Bone marrow (tissue), 2 donors: ENCODE measurements around the gene PRTN3.
"Not testable (repeated sequence)": the region's sequence is repeated elsewhere in the genome, so short reads cannot be mapped to it uniquely, and the experiment has no call there.

ENCODE experiments used
- DNase-seq, 2 donors: peaks; one replicate each; lab custom pipeline; 2025; lab: John Stamatoyannopoulos, UW

The PRTN3 gene

DNA sequence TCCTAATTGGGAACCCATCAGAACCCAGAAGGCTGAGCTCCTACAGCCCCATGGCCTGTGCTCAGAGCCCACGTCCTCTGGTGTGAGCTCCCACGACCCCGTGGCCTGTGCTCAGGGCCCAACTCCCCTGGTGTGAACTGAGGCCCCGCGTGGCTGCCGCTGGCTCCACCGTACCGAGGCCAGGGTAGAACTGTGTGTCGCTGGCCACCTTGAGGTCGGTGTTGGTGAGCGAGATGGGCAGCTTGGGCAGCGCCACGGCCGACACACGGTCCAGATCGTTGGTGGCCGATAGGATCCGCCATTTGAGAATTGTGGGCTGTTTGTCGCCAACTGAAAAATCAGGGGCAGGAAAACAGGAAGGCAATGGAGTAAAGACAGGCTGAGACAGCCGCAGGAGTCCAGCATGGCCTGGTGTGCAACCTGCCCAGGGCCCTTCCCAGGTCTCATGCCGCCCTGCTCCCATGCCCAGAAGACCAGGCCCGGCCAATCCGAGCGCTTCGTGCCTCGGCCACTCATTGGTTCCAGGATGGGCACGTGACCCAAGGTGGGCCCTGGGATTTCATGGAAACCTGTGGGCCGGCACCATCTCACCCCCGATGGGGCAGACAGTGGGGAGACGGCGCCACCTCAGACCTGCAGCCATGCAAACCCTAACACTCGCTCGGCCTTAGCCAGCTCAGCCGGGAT, 40.7 kb downstream of the PRTN3 start:
- DNase-seq = no peak

DNA sequence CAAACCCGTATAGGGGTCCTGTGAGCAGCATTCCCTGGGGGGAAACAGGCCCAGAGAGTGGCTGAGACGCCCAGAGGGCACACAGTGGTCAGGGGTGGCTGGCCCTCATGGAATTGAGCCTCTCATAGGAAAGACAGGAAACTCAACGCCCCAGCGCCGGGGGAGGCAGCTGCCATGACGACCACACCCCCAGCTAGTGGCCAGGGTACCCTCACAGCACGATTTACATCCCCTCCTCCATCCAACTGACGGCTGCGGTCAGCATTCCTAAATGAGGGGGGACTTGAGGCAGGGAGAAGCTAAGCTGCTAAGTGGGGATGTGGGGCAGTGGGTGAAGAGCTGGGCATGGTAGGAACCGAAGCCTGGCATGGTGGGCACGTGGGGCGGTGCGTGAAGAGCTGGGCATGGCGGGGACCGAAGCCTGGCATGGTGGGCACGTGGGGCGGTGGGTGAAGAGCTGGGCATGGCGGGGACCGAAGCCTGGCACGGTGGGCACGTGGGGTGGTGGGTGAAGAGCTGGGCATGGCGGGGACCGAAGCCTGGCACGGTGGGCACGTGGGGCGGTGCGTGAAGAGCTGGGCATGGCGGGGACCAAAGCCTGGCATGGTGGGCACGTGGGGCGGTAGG, 42.2 kb downstream of the PRTN3 start:
- no peak for DNase-seq

DNA sequence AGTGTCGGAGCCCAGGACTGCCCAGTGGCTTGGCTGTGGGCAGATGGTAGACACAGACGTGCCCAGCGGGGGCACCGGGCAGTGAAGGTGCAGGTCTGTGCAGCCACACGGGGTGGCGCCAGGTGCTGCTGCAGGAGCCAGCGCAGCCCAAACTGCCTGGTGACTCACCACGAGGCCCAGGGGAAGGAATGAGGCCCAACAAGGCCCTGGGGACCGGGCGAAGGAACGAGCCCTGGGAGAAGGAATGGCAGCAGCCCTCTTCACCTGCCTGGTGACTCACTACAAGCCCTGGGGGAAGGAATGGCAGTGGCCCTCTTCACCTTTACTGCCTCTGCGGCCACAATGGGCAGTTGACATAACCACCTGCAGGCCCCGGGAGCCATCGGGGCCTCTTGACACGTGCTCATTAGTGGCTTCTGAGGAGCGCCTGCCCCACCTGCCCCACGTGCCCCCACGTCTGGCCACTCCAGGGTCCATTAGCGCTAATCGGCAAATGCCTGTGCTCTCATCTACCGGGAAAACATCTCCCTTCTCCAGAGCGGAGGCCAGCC, 42.9 kb downstream of the PRTN3 start:
- no peak for DNase-seq

DNA sequence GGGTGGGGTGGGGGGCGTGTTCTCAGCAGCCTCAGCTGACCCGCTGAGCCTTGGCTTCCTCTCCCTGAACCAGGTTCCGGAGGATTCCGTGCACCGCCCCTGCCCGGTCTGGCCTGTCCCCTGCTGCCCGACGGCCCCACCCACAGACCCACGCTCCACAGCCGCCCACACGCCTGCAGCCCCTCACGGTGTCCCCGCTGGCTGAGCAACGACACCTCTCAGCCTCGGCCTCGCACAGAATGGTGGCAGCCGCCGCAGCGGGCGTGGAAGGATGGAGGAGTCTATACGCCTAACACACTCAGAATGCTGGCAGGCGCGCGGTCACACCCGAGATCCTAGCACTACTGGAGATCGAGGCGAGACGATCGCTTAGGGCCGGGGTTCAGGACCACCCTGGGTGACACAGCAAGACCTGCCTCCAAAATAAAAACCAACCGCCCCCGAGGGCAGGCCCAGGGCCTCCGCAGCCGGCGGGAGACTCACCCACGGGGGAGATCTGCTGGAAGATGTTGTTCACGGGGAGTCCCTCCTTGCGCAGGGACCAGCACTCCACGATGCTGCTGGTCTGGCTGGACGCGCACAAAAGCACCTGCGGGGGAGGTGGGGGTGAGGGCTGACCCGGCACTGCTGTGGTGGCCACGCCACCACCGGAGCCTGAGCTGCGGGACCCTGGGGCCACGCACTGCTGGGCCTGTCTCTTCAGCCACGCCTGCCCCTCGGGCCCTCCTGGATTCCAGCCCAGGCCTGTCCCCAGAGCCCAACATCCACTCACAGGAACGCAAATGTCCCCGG, 43.8 kb downstream of the PRTN3 start:
- no peak for DNase-seq

DNA sequence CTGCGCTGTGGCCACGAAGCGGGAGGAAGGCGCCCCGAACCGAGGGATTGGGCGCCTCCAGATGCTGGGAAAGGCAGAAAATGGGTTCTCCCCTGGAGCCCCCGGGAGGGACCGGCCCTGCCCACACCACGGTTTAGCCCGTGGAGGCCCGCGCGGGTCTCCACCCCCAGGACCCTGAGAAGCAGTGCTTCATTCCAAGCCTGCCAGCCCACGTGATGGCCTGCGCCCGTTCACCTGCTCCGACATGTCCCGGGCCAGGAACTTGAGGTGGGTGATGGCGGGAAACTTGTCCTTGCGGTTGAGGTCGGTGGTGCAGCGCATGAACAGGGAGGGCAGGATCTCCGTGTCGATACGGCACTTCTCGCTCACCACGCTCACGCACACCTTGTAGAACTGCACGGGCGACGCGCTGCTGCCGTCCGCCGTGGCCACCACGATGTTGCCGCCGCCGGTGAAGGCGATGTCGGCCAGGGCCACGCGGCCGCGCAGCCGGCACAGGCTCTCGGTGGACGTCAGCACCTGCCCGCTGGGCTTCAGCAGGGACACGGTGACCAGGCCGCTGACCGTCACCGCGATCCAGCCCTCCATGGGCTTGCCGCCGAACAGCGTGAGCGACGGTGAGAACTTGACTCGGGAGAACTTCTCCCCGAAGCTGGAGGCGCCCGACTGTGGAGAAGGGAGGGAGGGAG, 44.9 kb downstream of the PRTN3 start:
- DNase-seq = no peak

DNA sequence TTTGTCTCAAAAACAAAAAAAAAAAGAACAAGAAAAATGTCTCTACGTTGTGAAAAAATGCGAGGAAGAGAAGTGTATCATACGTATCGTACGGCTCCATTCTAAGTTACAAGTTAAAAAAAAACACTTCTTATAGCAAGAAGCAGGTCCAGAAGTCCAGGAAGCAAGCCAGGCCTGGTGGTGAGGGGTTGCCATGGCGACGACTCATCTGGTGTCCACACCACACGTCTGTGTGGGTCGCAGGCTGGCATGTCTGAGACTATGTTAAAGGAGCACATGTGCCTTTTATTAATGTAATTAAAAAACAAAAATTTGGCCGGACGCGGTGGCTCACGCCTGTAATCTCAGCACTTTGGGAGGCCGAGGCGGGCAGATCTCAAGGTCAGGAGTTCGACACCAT, 46.3 kb downstream of the PRTN3 start:
- no peak for DNase-seq

DNA sequence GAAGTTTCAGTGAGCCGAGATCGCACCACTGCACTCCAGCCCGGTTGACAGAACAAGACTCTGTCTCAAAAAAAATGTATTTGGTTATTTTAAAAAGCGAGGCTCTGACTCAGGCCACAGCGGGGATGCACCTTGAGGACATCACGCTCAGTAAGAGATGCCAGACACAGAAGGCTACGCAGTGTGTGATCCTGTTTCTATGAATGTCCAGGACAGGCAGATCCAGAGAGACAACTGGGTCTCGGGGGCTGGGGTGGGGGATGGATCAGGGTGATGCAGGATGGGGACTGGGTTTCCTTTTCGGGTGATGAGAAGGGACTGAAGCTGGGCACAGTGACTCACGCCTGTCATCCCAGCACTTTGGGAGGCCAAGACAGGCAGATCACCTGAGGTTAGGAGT, 46.8 kb downstream of the PRTN3 start:
- DNase-seq = no peak

DNA sequence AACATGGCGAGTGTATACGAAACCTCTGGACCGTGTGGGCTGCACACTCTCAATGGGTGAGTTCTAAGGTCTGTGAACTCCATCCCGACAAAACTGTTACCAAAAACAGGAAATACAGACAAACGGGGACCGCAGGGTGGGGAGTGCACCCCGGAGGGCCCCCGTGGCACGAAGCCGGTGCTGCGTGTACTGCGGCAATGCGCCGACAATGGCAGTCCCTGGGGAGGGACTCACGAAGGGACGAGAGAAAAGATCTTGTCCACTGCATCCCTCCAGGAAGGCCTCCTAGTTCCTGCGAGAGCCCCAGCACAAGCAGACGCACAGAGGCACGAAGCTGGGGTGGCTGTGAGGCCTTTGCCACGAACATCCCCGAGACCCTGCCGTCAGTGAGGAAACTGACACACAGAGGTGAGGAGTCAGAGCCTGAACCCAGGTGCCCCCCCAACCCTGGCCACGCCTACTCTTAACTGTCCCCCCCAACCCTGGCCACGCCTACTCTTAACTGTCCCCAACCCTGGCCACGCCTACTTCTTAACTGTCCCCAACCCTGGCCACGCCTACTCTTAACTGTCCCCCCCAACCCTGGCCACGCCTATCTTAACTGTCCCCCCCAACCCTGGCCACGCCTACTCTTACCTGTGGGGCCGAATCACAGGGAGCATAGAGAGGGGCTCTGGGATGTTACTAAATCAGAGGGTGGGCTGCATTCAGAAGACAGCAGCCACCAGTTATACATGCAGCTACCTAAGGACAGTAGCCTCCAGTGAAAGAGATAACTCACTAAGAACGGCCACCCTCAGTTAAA, 48.0 kb downstream of the PRTN3 start:
- no peak for DNase-seq

DNA sequence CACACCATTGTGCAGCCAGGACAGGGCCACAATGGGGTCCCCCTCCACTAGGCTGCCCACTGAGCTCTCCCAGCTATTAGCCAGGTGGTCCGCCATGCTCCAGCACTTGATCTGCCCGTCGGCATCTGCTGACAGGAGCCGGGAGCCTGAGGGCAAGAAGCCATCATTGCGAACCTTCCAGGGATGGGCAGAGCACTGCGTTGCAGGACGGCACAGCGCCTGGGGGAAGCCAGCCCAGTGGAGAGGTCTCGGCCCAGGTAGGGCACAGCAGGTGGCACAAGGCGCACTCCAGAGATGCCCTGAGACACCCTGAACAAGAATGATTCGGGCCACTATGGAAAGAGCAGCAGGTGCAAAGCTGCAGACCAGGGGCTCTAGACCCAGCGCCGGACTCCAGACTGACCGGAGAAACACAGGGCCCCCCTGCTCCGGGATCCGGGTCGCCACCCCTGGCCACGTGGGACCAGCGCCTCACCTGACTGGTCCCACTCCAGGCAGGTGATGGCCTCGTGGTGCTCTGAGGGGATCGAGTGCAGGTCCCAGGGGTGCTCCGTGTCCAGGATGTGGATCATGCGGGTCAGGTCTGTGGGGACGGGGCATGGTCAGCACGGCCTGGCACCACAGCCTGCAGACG, 49.0 kb downstream of the PRTN3 start:
- DNase-seq = no peak

DNA sequence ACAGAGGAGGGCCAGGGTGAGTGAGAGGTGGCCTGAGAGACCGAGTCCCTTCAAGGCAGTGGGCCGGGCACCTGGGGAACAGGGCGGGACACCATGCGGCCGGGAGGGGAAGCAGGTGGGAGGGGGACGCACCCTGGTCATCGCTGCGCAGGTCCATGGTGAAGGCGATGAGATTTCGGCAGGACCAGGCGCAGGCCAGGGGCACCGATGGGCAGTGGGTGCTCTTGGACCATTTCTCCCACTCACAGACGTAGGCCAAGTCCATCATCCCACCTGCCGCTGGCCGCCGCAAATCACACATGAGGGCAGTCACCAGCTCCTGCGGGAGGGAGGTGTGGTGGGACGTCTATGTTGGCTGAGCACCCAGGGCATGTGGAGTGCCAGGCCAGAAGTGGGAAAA, 50.0 kb downstream of the PRTN3 start:
- DNase-seq = no peak

DNA sequence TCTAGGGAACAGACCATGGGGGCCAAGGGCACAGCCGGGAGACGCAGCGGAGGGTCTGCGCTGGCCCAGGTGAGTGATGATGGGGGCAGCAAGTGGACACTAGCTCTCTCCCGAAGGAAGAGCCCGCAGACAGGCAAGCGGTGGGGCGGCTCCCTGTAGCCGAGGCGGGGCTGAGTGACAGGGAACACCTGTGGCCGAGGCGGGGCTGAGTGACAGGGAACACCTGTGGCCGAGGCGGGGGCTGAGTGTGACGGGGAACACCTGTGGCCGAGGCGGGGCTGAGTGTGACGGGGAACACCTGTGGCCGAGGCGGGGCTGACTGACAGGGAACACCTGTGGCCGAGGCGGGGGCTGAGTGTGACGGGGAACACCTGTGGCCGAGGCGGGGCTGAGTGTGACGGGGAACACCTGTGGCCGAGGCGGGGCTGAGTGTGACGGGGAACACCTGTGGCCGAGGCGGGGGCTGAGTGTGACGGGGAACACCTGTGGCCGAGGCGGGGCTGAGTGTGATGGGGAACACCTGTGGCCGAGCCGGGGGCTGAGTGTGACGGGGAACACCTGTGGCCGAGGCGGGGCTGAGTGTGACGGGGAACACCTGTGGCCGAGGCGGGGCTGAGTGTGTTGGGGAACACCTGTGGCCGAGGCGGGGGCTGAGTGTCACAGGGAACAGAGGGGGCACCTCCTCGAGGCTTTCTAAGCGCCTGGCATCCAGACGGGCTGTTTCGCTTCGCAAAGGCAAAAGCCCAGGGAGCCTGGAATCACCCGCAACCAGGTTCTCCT, 50.8 kb downstream of the PRTN3 start:
- not testable (repeated sequence) for DNase-seq

DNA sequence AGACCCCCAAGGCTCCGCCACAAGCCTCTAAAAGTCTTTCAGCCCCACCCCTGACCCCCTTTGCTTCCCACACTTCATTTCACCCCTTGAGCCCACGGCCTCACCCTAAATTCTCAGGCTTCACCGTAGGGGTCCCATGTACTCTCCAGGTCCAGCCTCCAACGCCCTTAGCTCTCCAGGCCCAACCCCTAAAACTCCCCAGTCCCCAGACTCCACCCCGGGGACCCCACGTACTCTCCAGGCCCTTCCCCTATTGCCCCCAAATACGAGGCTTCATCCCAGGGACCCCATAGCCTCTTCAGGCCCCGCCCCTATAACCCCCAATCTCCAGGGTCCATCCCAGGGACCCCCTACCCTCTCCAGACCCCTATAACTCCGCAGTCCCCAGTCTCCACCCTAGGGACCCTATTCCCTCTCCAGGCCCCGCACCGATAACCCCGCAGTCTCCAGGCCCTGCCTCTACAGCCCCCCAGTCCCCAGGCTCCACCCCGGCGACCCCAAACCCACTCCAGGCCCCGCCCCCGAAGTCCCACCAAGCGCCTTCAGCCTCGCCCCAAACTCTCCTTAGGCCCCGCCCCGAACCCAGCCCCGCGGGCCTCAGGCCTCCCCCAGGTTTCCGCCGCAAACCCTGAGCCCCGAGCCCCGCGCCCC, 51.6 kb downstream of the PRTN3 start:
- no peak for DNase-seq

DNA sequence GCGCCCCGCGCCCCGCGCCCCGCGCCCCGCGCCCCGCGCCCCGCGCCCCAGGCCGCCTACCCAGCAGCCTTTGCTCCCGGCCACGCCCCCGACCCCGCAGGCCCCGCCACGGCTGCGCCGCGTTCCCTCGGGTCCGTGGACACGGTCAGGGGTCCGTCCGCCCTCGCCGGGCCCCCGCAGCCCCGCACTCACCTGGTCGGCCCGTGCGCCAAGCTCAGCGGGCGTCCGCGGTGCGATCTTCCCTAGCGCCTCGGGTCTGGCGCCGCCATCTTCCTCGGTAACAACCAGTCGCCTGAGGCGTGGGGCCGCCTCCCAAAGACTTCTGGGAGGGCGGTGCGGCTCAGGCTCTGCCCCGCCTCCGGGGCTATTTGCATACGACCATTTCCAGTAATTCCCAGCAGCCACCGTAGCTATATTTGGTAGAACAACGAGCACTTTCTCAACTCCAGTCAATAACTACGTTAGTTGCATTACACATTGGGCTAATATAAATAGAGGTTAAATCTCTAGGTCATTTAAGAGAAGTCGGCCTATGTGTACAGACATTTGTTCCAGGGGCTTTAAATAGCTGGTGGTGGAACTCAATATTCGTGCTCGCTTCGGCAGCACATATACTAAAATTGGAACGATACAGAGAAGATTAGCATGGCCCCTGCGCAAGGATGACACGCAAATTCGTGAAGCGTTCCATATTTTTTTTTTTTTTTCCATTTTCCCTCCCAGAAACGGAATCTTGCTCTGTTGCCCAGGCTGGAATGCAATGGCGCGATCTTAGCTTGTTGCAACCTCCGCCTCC, 52.3 kb downstream of the PRTN3 start, which contains the start of the genes MED16 and RNU6-9:
MED16 (minus strand) TSS at position 294 of the 796 bp plus-strand sequence. CDS start 2,056 bp downstream, outside the sequence.
RNU6-9 (plus strand) TSS at position 591 of the 796 bp plus-strand sequence.
- DNase-seq = peak; percentile 77 to 90

DNA sequence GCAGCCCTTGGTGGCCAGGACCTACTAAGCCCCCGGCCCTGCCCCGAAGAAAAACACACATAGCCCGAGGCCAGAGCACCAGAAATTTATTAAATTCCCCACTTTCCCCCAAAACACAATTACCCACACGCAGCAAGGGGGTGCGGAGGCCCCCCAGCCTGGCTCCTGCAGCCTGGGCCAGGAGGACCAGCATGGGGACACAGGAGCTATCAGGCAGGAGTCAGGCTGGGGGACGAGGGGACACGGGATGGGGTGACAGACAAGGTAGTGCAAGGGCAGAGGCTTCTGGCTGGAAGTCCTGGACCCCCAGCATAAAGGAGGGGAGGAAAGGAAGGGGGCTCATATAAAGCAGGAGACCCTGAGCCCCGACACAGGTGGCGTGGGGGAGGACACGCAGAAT, 55.6 kb downstream of the PRTN3 start:
- DNase-seq = no peak

DNA sequence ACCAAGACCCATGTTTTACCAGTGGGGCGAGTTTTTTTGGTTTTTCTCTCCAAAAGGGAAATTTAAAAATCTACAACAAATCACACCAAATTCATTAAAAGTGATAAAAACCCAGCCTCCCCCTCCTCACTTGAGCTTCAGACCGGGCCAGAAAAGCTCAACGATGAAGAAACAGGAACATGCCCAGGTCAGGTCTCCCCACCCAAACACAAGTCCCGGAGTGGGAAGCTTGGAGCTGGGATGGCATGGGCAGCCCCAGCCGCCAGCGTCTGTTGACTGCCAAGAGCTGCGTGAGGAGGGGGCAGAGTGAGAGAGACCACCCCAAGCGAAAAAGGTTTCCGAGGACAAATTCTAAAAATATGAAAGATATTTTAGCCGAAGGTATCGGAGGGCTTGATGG, 56.2 kb downstream of the PRTN3 start:
- no peak for DNase-seq

DNA sequence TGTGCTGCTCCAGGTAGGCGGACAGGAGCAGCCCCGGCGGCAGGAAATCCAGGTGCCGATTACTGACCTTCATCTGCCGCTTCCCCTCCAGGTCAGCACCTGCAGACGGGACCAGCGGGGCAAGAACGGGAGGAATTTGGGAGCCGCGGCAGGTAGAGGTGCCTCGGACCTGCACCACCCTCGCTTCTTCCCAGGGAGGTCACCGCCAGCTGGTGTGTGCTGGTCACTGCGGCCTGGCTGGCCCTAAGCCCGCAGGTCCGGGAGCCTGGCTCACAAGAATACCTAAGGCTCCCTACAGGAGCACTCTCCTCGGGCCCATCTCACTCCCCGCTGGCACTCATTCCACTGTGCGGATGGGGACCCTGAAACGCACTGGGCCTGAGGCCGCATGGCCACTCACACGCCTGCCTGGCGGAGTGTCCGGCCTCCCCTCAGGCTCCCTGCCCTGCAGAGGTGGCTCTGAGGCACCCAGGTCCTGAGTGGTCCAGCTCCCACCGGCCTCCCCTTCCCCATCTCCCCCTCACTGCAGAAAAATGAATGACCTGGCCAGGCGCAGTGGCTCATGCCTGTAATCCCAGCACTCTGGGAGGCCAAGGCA, 56.7 kb downstream of the PRTN3 start:
- no peak for DNase-seq
